Caco-2 (cell line): Measurements from ENCODE around the gene GPR139. TPM values are rescaled to one million over a fixed set of nuclear protein-coding genes. Genes with fewer than 3 reads are reported as not detected.

ENCODE experiments used
- BruUV-seq: library from RNA; stranded (reverse); fragments of 400-500 nt; replicated peaks from 2 replicates; lab custom pipeline; 2021; lab: Mats Ljungman, UMichigan
- CTCF ChIA-PET: fragments of 300-600 bp; sonication (Branson Sonifier 250); formaldehyde crosslinking; loops from one replicate; lab custom pipeline; 2022; ENCODE audit warnings: antibody characterized with exemption; lab: Charles Lee
- POLR2A ChIA-PET: fragments of 300-600 bp; sonication (Branson Sonifier 250); formaldehyde crosslinking; loops from one replicate; lab custom pipeline; 2022; ENCODE audit warnings: antibody characterized with exemption; lab: Charles Lee
- DNase-seq, 2 experiments: peaks; one replicate each; pipeline versions ENCODE4 v3.0.0 to v3.0.0-alpha.2; 2020 to 2022
- H3K27me3 ChIP-seq: replicated peaks from 2 replicates; pipeline ENCODE4 v1.6.0; 2011; ENCODE audit warnings: low read length; ENCODE audit not compliant: control insufficient read depth, insufficient read depth
- H3K36me3 ChIP-seq: 2 replicates; pipeline ENCODE4 v1.5.1; 2011; ENCODE audit warnings: low read length; ENCODE audit not compliant: control insufficient read depth, insufficient read depth
- H3K4me1 ChIP-seq: fragments of 250-450 bp; sonication (Bioruptor Pico); 2 replicates; pipeline ENCODE4 v1.5.1; 2020; ENCODE audit warnings: mild to moderate bottlenecking
- H3K4me3 ChIP-seq: 2 replicates; pipeline ENCODE4 v1.5.1; 2011; ENCODE audit warnings: low read depth, mild to moderate bottlenecking, control low read depth, low read length
- H3K9me3 ChIP-seq: fragments of 250-450 bp; sonication (Bioruptor Pico); 2 replicates; pipeline ENCODE4 v1.5.1; 2020; ENCODE audit warnings: mild to moderate bottlenecking, moderate library complexity
- H3K27ac Mint-ChIP-seq: one replicate; pipeline ENCODE4 v1.8.0; 2022; ENCODE audit warnings: mixed read lengths; ENCODE audit not compliant: unreplicated experiment
- H3K27me3 Mint-ChIP-seq: one replicate; pipeline ENCODE4 v1.8.0; 2022; ENCODE audit warnings: mixed read lengths; ENCODE audit not compliant: insufficient read depth, unreplicated experiment
- H3K36me3 Mint-ChIP-seq: one replicate; pipeline ENCODE4 v1.8.0; 2022; ENCODE audit warnings: mild to moderate bottlenecking, mixed read lengths; ENCODE audit not compliant: insufficient read depth, unreplicated experiment
- H3K4me1 Mint-ChIP-seq: one replicate; pipeline ENCODE4 v1.8.0; 2022; ENCODE audit warnings: low read depth, mixed read lengths; ENCODE audit not compliant: unreplicated experiment
- H3K4me3 Mint-ChIP-seq: one replicate; pipeline ENCODE4 v1.8.0; 2022; ENCODE audit warnings: mild to moderate bottlenecking, moderate library complexity, mixed read lengths; ENCODE audit not compliant: unreplicated experiment
- H3K9me3 Mint-ChIP-seq: one replicate; pipeline ENCODE4 v1.8.0; 2022; ENCODE audit warnings: mixed read lengths; ENCODE audit not compliant: unreplicated experiment
- CTCF ChIP-seq, 2 experiments: fragments of 200-600 bp in 1 of 2; IDR thresholded peaks; 1 replicate in 1 of 2; 2 replicates in 1 of 2; pipeline versions ENCODE4 v1.5.1 to v1.8.0; 2011 to 2022; ENCODE audit warnings: antibody characterized with exemption in 1 of 2, control low read depth in 1 of 2, inconsistent platforms in 1 of 2, low read depth in 1 of 2, low read length in 1 of 2, mild to moderate bottlenecking in 1 of 2, moderate library complexity in 1 of 2; ENCODE audit not compliant: insufficient read depth in 1 of 2, severe bottlenecking in 1 of 2, unreplicated experiment in 1 of 2
- intact Hi-C: fragments of 100-400 bp; cut with micrococcal nuclease; formaldehyde crosslinking; loops from one replicate; pipeline ENCODE4 v1.10.0; 2022; ENCODE audit not compliant: unreplicated experiment
- total RNA-seq: library from RNA; stranded (reverse); gene quantifications from 2 replicates; pipeline ENCODE4 v1.2.3, GENCODE V29; 2022

The GPR139 gene
- total RNA-seq, 1 experiment from 2014 or later = not detected

GRCh38 chr16:20079106-20079505 is 5.4 kb upstream of the GPR139 start:
- ChIA-PET POLR2A (no interaction called here), CTCF (no interaction called here)
- H3K4me1 Mint-ChIP-seq = no peaks in the 10 kb centered on the region
- H3K9me3 ChIP-seq = no peaks in the 10 kb centered on the region
- H3K27me3 ChIP-seq = no peaks in the 10 kb centered on the region
- H3K4me1 ChIP-seq = no peaks in the 10 kb centered on the region
- intact Hi-C loops = no loop called here
- no peak overlapping the region for H3K27ac Mint-ChIP-seq
- BruUV-seq = no TSS peak
- no peak for TF ChIP-seq CTCF (IDR thresholded peaks at IDR 0.05; ENCODE audit: insufficient read depth in 1 of 2, low read depth in 1 of 2, low read length in 1 of 2, severe bottlenecking in 1 of 2, unreplicated experiment in 1 of 2)
- peaks cover 18% of the 10 kb centered on the region for H3K27me3 Mint-ChIP-seq
- no peak overlapping the region for H3K4me3 ChIP-seq
- H3K9me3 Mint-ChIP-seq = no peaks in the 10 kb centered on the region
- no peak overlapping the region for H3K4me3 Mint-ChIP-seq
- H3K36me3 Mint-ChIP-seq = no peaks in the 10 kb centered on the region
- H3K36me3 ChIP-seq = no peaks in the 10 kb centered on the region
- DNase-seq = no peak

- CTCF ChIA-PET = interaction anchor here (0.6 kb wide), 1 partner anchor 158 kb away, joined by 3 read pairs; no protein-coding TSS in a partner anchor
- POLR2A ChIA-PET = no interaction called here
- Mint-ChIP-seq H3K4me3 (no peak overlapping the region), H3K27me3 (peaks cover 11% of the 10 kb centered on the region), H3K4me1 (no peaks in the 10 kb centered on the region), H3K36me3 (no peaks in the 10 kb centered on the region), H3K27ac (no peak overlapping the region), H3K9me3 (no peaks in the 10 kb centered on the region)
- Histone ChIP-seq H3K4me1 (no peaks in the 10 kb centered on the region), H3K9me3 (no peaks in the 10 kb centered on the region), H3K27me3 (no peaks in the 10 kb centered on the region), H3K4me3 (no peak overlapping the region), H3K36me3 (no peaks in the 10 kb centered on the region)
- BruUV-seq = no TSS peak
- intact Hi-C loops = no loop called here
- no peak for TF ChIP-seq CTCF (IDR thresholded peaks at IDR 0.05; ENCODE audit: insufficient read depth in 1 of 2, low read depth in 1 of 2, low read length in 1 of 2, severe bottlenecking in 1 of 2, unreplicated experiment in 1 of 2)
- DNase-seq = no peak
Measured at GRCh38 chr16:20075243-20075642, 1.6 kb upstream of the GPR139 start.

DNA sequence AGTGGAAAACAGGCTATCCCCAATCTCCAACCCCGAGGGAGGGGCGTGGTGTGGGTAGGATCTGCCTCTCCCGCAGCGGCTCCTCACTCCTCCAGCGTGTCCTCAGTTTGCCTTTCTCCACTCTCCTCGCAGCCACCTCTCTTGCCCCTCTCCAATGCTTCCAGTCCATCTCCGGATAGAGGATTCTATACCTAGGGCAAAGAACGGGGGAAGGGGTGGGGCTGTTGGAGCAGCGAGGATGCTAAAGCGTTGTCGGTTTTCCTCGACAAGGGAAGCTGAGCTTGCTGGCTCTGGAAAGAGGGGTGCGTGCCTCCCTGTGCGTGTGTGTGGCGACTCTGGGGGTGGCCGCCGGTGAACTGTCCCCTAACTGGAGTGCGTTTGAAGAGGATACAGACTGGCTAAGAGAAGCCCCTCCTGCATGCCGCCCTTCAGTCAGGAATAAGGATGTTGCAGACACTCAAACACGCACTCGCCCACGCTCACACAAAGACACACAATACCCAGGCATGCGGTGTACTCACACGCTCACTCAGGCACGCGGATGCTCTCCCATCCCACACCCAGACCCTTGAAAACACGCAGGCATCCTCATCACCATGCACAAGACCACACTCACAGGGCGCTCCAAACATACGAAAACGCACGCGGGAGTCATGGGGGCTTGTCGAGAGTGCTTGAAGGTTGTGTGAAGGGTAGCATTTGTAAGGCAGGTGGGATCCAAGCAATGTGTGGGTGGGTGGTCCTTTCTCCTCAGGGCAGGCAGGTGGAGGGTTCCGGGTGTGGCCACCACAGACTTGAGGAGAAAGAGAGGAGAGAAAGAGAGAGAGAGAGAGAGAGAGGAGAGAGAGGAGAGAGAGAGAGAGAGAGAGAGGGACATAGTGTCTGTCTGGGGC is 655 bp upstream of the GPR139 start:
- H3K4me3 Mint-ChIP-seq = no peak overlapping the region
- H3K27ac Mint-ChIP-seq = no peak overlapping the region
- no peaks in the 10 kb centered on the region for H3K27me3 ChIP-seq
- ChIA-PET POLR2A (no interaction called here), CTCF (interaction anchor here (0.6 kb wide), 1 partner anchor 157 kb away, joined by 3 read pairs; no protein-coding TSS in a partner anchor)
- intact Hi-C loops = no loop called here
- peaks cover 19% of the 10 kb centered on the region for H3K27me3 Mint-ChIP-seq
- H3K4me3 ChIP-seq = no peak overlapping the region
- DNase-seq = no peak
- no peaks in the 10 kb centered on the region for H3K36me3 Mint-ChIP-seq
- H3K4me1 ChIP-seq = no peaks in the 10 kb centered on the region
- TF ChIP-seq CTCF (IDR thresholded peaks at IDR 0.05; ENCODE audit: insufficient read depth in 1 of 2, low read depth in 1 of 2, low read length in 1 of 2, severe bottlenecking in 1 of 2, unreplicated experiment in 1 of 2) = no peak
- BruUV-seq = no TSS peak
- no peaks in the 10 kb centered on the region for H3K4me1 Mint-ChIP-seq
- H3K36me3 ChIP-seq = no peaks in the 10 kb centered on the region
- H3K9me3 ChIP-seq = no peaks in the 10 kb centered on the region
- H3K9me3 Mint-ChIP-seq = no peaks in the 10 kb centered on the region
